NCI-H1930 (cell line): Measurements from ENCODE around the gene PPL.
"Not testable (repeated sequence)": the region's sequence is repeated elsewhere in the genome, so short reads cannot be mapped to it uniquely, and the experiment has no call there.

Source experiments
- DNase-seq, 2 experiments: peaks; one replicate each; lab custom pipeline; 2025; lab: John Stamatoyannopoulos, UW

Gene PPL

GRCh38 chr16:4958510-4959438, 21.8 kb upstream of the PPL start:
- no peak for DNase-seq

GRCh38 chr16:4957720-4958509, 21.0 kb upstream of the PPL start, which contains the start of gene SEC14L5:
SEC14L5 (plus strand) TSS chr16:4958330; CDS start chr16:4959324, 994 bp downstream.
- DNase-seq, result peak; percentile 97 to 98

- no peak for DNase-seq
Observed at GRCh38 chr16:4957420-4957719, 20.4 kb upstream of the PPL start.

GRCh38 chr16:4954714-4955113, 17.8 kb upstream of the PPL start:
- no peak for DNase-seq

GRCh38 chr16:4951583-4951982, 14.6 kb upstream of the PPL start:
- DNase-seq, result not testable (repeated sequence)

- DNase-seq, result no peak
Observed at GRCh38 chr16:4949986-4950385, 13.0 kb upstream of the PPL start.

GRCh38 chr16:4948903-4949766, 12.2 kb upstream of the PPL start:
- no peak for DNase-seq

- DNase-seq, result no peak
Observed at GRCh38 chr16:4947722-4948503, 11.0 kb upstream of the PPL start.

- no peak for DNase-seq
Observed at GRCh38 chr16:4946917-4947316, 10.0 kb upstream of the PPL start.

- no peak for DNase-seq
Observed at GRCh38 chr16:4945560-4946502, 8.9 kb upstream of the PPL start.

GRCh38 chr16:4944333-4945281, 7.7 kb upstream of the PPL start:
- DNase-seq, result peak in 1 of 2 experiments; percentile 52

GRCh38 chr16:4942481-4942880, 5.5 kb upstream of the PPL start:
- no peak for DNase-seq

GRCh38 chr16:4940719-4941118, 3.8 kb upstream of the PPL start:
- no peak for DNase-seq

- DNase-seq, result no peak
Observed at GRCh38 chr16:4938683-4939030, 1.7 kb upstream of the PPL start.

- DNase-seq, result no peak
Observed at GRCh38 chr16:4937782-4938682, 1.1 kb upstream of the PPL start.

GRCh38 chr16:4936181-4936990, 562 bp downstream of the PPL start:
- peak; percentile 53 to 74 for DNase-seq

GRCh38 chr16:4935241-4935855, 1.6 kb downstream of the PPL start:
- DNase-seq, result no peak
